ENCODE data around the gene PPIC.
"Not testable (repeated sequence)": the region's sequence is repeated elsewhere in the genome, so short reads cannot be mapped to it uniquely, and the experiment has no call there.

PPIC gene

GRCh38 chr5:123007754-123008153, 28.8 kb downstream of the PPIC start:
- no peak for DNase-seq (ENCODE audit: low spot score)

GRCh38 chr5:123007182-123007581, 29.3 kb downstream of the PPIC start:
- DNase-seq (ENCODE audit: low spot score) = no peak

- no peak for DNase-seq (ENCODE audit: low spot score)
Measured at GRCh38 chr5:123001808-123002207, 34.7 kb downstream of the PPIC start.

- DNase-seq (ENCODE audit: low spot score) = peak; percentile 4
Measured at GRCh38 chr5:123000731-123001130, 35.8 kb downstream of the PPIC start.

GRCh38 chr5:122999947-123000563, 36.5 kb downstream of the PPIC start:
- peak; percentile 60 for DNase-seq (ENCODE audit: low spot score)

GRCh38 chr5:122997294-122997693, 39.2 kb downstream of the PPIC start:
- DNase-seq (ENCODE audit: low spot score) = no peak

GRCh38 chr5:122996091-122996490, 40.4 kb downstream of the PPIC start:
- no peak for DNase-seq (ENCODE audit: low spot score)

- no peak for DNase-seq (ENCODE audit: low spot score)
Measured at GRCh38 chr5:122985954-122986721, 50.4 kb downstream of the PPIC start.

GRCh38 chr5:122985006-122985700, 51.4 kb downstream of the PPIC start:
- DNase-seq (ENCODE audit: low spot score) = no peak

GRCh38 chr5:122984425-122984824, 52.1 kb downstream of the PPIC start:
- no peak for DNase-seq (ENCODE audit: low spot score)

- DNase-seq (ENCODE audit: low spot score) = no peak
Measured at GRCh38 chr5:122982376-122982775, 54.1 kb downstream of the PPIC start.

- no peak for DNase-seq (ENCODE audit: low spot score)
Measured at GRCh38 chr5:122981846-122982245, 54.7 kb downstream of the PPIC start.

GRCh38 chr5:122978644-122979297, 57.8 kb downstream of the PPIC start:
- DNase-seq (ENCODE audit: low spot score) = no peak

- no peak for DNase-seq (ENCODE audit: low spot score)
Measured at GRCh38 chr5:122978068-122978467, 58.5 kb downstream of the PPIC start.

GRCh38 chr5:122977319-122977718, 59.2 kb downstream of the PPIC start:
- DNase-seq (ENCODE audit: low spot score) = no peak

GRCh38 chr5:122974251-122974650, 62.3 kb downstream of the PPIC start:
- not testable (repeated sequence) for DNase-seq (ENCODE audit: low spot score)

GRCh38 chr5:122973759-122974158, 62.8 kb downstream of the PPIC start:
- not testable (repeated sequence) for DNase-seq (ENCODE audit: low spot score)

All from NAMALWA (cell line).